Measurements from ENCODE around the gene TECPR1.

TECPR1 gene

GRCh38 chr7:98284335-98285036 lies 32.5 kb upstream of the TECPR1 start:
- peak; percentile 84 for DNase-seq (ENCODE audit: low read depth)

GRCh38 chr7:98283887-98284222 lies 31.8 kb upstream of the TECPR1 start:
- DNase-seq (ENCODE audit: low read depth) = peak; percentile 48

- DNase-seq (ENCODE audit: low read depth) = peak; percentile 78
Measured at GRCh38 chr7:98283127-98283886, 31.3 kb upstream of the TECPR1 start.

DNA sequence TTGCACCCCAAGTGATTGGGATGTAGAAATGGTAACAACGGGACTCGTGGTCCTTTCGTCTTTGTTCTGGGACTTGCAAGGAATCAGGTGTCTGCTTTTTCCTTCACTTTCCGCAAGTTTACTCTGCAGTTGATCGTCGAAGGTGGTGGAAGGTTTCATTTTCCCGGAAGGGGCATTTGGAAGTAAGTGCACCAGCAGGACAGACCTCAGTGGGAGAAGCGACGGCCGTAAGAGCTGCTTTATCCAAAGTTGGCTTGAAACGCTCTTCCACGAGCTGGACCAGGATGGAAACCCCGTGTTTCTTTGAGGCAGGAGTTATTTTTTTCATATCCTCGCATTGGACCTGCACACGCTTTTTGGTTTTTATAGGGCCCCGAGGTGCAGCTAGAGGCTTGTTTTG lies 30.7 kb upstream of the TECPR1 start:
- DNase-seq (ENCODE audit: low read depth) = peak; percentile 40

DNA sequence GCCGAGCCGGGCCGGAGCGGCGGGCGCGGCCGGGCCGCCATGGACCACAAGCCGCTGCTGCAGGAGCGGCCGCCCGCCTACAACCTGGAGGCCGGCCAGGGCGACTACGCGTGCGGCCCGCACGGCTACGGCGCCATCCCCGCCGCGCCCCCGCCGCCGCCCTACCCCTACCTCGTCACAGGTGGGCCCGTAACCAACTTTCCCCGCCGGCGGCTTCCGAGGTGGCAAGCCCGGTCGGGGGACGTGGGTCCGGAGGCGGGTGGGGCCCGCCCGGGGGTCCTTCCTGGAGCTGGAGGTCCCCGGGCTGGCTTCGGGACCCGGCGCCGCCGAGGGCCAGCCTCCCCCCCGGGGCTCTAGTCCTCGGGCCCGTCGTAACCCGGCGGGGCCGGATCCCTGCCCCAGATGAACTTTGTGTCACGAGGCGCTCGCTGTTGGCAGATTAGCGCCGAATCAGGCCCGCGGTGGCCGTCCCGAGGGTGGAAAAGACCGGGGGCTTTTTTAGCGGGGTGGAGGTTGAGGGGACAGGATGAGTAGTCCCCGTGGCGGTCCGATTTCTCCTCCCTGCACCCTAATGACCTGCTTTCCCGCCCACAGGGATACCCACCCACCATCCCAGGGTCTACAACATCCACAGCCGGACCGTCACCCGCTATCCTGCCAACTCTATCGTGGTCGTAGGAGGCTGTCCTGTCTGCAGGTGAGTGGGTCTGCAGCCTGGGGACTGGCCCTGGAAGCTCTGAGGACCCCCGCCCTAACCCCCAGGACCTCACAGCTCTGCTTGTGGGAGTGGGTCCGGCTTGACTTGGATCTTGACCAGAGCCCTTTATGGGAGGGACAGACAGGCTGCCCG lies 29.9 kb upstream of the TECPR1 start:
- peak; percentile 33 for DNase-seq (ENCODE audit: low read depth)

DNA sequence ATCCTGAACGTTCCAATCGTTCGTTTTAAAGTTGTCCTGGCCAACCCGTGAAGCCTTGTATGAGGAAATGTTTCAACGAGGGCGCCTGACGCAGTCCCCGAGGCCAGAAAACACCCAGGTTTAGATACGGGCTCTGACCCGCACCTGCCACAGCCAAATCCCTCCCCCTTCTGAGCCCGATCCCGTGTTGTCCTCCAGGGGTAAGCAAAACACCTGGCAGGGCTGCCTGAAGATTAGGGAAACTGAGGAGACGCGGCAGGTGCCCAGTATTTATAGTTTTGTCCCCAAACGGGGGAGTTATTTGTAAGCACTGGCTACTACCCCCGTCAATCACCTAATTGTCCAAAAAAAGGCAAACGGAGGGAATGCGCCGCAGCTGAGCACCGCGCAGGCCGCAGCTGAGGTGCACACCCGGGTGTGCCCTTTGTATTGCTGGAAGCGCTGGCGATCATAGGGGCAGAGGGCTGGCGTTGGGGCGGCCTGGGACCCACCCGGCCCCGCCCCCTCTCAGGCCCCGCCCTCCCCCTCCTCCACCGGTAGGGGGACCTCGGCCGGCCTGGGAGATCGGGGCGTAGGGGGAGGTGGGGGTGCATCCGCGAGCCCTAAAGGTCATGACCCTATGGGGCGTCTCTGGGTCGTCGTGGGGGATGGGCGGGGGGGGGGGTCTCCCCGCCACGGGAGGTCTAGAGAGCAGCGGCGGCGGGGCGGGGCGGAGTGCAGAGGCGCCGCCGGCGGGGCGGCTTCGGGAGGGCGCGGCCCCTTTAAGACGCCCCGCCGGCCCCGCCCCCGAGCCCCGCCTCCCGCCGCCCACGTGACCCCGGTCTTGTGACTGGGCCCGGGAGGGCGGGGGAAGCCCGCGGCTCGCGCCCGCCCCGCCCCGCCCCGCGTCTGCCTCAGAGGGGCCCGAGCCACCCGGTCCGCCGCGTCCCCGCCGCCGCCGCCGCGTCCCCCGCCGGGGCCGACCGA lies 29.0 kb upstream of the TECPR1 start, which contains the start of gene BRI3:
BRI3 (plus strand) TSS at position 896 of the 966 bp plus-strand sequence. CDS start 110 bp downstream, outside the sequence.
- DNase-seq (ENCODE audit: low read depth) = peak; percentile 90

DNA sequence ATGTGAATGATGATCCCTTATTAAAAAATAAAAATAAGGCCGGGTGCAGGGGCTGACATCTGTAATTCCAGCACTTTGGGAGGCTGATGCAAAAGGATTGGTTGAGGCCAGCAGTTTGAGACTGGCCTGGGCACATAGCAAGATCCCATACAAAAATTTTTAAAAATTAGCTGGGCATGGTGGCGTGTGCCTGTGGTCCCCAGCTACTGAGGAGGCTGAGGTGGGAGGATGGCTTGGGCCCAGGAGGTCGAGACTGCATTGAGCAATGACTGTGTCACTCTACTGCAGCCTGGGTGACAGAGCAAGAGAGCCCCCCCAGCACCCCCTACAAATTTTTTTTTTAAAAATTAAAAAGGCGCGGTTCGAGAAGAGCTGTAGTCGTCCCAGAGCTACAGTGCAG lies 28.3 kb upstream of the TECPR1 start:
- no peak for DNase-seq (ENCODE audit: low read depth)

GRCh38 chr7:98278936-98279335 lies 26.9 kb upstream of the TECPR1 start:
- no peak for DNase-seq (ENCODE audit: low read depth)

- DNase-seq (ENCODE audit: low read depth) = no peak
Measured at GRCh38 chr7:98278408-98278807, 26.4 kb upstream of the TECPR1 start.

DNA sequence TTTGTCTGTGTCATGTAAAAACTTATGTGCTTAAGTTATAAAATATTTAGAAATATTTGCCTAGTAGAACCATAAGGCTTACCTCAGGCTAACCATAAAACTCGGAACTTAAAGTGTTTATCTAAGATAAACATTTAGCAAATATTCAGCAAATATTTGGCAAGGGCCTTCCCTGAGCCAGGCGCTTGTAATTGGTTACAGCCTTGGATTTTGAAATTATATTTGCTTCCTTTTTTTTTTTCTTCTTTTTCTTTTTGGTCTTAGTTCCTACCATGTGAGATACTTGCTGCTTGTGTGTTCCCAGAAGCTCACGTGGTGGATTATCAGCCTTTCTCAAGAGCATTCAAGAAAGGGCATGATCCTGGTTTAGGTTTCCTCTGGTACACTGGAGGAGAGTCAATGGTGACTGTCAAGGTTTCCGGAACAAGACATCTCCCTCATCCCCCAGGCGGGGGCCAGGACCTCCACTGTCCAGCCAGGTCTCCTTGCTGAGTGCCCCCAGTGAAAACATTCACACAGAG lies 24.3 kb upstream of the TECPR1 start:
- no peak for DNase-seq (ENCODE audit: low read depth)

DNA sequence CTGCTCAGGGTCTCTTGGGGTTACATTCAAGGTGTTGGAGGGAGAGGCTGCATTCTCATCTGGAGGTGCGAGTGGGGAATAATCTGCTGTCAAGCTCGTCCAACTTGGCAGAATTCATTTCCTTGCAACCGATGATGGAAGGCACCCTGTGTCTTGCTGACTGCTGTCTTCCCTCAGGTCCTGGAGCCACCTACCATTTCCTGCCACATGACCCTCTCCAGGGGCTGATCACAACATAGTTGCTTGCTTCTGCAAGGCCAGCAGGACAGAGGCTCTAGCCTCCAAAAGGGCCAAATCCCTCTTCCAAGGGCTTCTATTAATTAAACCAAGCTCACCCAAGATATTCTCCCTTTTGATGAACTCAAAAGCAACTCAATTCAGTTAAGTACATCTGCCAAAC lies 15.3 kb upstream of the TECPR1 start:
- no peak for DNase-seq (ENCODE audit: low read depth)

- peak; percentile 46 for DNase-seq (ENCODE audit: low read depth)
Measured at GRCh38 chr7:98266840-98267239, 14.8 kb upstream of the TECPR1 start.

DNA sequence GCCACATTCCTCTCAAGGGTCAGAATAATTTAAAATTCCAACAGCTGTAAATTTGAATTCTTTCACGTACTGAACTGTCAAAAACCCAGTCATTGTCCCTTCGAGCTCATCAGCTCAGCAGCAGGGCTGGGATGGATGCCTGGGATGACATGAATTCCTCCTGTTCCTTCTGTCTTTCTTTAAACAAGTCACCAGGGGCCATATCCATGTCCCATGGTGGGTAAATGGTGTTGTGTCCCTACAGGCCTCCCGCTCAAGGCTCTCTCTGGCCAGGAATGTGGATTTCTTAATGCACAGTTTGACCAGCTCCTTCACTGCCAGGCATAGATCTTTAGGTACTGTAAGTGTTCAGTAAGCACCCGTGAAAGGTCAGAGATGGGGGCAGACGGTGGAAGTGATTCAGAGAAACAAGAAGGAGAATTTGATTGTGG lies 13.8 kb upstream of the TECPR1 start:
- peak; percentile 74 for DNase-seq (ENCODE audit: low read depth)

GRCh38 chr7:98257701-98258100 lies 5.7 kb upstream of the TECPR1 start:
- no peak for DNase-seq (ENCODE audit: low read depth)

DNA sequence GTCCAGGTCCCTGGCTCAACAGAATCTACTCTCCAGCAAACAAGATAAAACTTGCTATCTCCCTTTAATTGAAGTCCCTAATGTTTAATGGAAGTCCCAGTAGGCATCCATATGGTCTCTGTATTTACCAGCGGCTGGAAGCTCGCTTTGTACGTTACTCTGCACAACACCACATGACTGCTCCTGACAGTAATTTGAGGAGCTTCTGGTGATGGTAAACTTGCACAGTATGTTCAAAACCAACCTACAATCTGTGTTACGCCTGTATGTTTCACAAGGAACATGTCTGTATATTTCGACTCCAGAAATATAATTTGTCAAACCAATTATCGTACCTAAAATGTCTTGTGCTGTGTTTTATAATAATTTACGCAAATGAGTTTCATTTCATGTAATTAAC lies 4.4 kb upstream of the TECPR1 start:
- no peak for DNase-seq (ENCODE audit: low read depth)

DNA sequence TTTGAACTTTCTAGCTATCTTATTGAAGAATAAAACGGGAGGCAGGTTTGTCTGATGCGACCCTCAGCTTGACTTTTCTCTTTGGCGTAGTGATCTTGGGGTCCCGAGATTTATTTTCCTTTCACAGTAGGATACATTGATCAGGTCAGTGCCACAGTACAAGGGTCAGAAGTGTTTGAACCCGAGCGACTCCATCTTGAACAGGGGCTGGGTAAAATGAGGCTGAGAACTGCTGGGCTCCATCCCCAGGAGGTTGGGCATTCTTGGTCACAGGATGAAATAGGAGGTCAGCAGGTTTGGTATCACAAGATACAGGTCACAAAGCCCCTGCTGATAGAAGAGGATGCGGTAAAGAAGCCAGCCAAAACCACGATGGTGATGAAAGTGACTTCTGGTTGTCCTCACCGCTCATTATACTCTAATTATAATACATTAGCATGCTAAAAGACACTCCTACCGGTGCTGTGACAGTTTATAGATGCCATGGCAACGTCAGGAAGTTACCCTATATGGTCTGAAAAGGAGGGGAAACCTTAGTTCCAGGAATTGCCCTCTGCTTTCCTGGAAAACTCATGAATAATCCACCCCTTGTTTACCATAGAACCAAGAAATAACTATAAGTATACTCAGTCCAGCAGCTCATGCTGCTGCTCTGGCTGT lies 3.0 kb upstream of the TECPR1 start:
- DNase-seq (ENCODE audit: low read depth) = no peak

DNA sequence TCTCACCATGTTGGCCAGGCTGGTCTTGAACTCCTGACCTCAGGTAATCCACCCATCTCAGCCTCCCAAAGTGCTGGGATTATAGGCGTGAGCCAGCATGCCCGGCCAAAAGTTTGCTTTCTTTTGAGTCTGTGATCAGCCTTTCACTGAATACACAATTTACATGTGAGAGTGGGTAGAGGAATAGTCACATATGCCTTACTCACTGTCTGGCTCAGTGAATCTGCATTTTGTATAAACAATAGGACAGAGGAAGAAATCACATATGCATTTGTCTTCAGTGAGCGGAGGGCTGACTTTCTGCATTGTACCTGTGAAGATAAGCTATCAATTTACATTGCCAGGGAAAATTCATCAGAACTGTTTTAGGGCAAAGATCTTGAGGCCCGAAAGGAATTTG lies 2.5 kb upstream of the TECPR1 start:
- no peak for DNase-seq (ENCODE audit: low read depth)

DNA sequence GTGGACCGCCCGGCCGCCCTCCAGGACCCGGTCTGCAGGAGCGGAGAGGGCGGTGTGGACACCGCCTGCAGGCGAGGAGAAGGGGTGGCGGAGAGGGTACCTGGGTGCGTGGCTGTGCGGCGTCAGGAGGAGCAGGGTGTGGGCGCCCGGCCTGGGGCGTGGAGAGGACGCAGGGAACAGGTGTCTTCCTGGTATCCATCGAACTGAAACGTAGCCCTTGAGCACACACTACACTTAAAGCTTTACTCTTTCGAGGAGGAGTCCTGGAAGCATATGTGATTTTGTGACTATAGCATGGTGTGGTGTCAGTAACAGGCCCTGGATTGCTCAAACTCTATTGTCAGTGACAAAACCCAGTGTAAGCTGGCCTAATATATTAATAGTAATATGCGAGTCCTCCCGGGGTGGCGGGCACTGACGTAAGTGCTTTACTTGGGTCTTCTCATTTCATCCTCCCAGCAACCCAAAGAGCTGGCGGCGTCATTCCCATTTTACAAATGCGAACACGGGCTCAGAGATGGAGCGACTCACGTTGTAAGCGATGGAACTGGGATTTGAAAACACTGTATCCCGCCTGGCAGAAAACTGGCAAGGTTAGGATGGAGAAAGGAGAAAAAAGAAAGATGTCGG lies 508 bp upstream of the TECPR1 start:
- DNase-seq (ENCODE audit: low read depth) = peak; percentile 3

DNA sequence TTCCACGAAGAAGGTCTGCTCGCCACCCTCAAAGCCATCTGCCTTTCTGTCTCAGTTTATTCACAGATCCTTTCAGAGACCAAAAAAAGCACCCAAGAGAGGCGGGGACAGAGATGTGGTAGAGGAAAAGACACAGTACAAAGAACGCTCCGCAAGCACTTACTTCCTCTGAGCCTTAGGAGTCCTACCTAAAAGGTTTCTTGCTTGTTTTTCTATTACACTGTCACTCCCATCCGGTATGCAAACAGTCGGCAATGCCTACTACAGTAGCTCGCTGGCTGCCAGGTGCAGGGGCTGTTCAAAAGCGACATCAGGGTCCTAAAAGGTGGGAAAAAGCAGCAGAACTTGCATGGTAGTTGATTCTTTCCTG lies 816 bp downstream of the TECPR1 start:
- no peak for DNase-seq (ENCODE audit: low read depth)

DNA sequence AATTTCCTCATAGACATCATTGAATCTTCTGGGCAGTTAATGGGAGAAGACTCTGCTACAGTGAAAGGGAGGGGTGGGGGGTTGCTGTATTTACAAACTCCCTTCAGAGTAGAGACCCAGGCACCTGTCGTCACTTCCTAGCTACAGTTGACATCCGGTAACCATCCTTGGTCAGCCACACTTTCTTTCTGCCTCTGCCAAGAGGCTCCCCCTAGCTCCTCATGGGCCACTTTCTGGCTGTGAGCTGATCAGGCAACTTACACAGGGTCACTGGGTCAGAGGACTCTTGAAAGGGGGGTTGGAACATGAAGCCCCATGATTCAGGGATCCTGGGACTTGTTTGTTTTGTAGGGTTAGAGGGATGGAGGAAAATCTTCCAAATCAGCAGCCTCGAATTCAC lies 1.2 kb downstream of the TECPR1 start:
- DNase-seq (ENCODE audit: low read depth) = no peak
